HEK293 (cell line): ENCODE results near the gene CXCL17.
A peak's percentile ranks its signal among the peaks of the same experiment; 100 is the strongest.

ENCODE experiments used
- BCL11B ChIP-seq: fragments of 450-650 bp; formaldehyde crosslinking; IDR thresholded peaks from 2 replicates; pipeline ENCODE4 v1.5.1; 2016; ENCODE audit warnings: low read depth, missing biosample characterization, missing genetic modification characterization
- BCL6B ChIP-seq: fragments of 450-650 bp; formaldehyde crosslinking; IDR thresholded peaks from 2 replicates; pipeline ENCODE4 v1.5.1; 2017; ENCODE audit warnings: missing biosample characterization, missing genetic modification characterization
- GLIS1 ChIP-seq: fragments of 450-650 bp; formaldehyde crosslinking; IDR thresholded peaks from 2 replicates; pipeline ENCODE4 v1.5.1; 2016; ENCODE audit warnings: missing biosample characterization, missing genetic modification characterization
- OSR2 ChIP-seq: fragments of 450-650 bp; formaldehyde crosslinking; IDR thresholded peaks from 2 replicates; pipeline ENCODE4 v1.5.1; 2016; ENCODE audit warnings: missing biosample characterization, missing genetic modification characterization
- PATZ1 ChIP-seq: fragments of 450-650 bp; formaldehyde crosslinking; IDR thresholded peaks from 2 replicates; pipeline ENCODE4 v1.5.1; 2016; ENCODE audit warnings: missing biosample characterization, missing genetic modification characterization
- PBX3 ChIP-seq: sonication (generic); formaldehyde crosslinking; IDR thresholded peaks from 2 replicates; pipeline ENCODE4 v1.8.1; 2022; ENCODE audit warnings: mild to moderate bottlenecking, moderate library complexity, missing genetic modification reagents
- YY1 ChIP-seq: fragments of 450-650 bp; formaldehyde crosslinking; IDR thresholded peaks from 2 replicates; pipeline ENCODE4 v1.5.1; 2018; ENCODE audit warnings: missing biosample characterization, missing genetic modification characterization
- YY2 ChIP-seq: fragments of 450-650 bp; formaldehyde crosslinking; IDR thresholded peaks from 2 replicates; pipeline ENCODE4 v1.5.1; 2016; ENCODE audit warnings: missing biosample characterization, missing genetic modification characterization
- ZBTB20 ChIP-seq: fragments of 450-650 bp; formaldehyde crosslinking; IDR thresholded peaks from 2 replicates; pipeline ENCODE4 v1.5.1; 2016; ENCODE audit warnings: missing biosample characterization, missing genetic modification characterization
- ZBTB21 ChIP-seq: fragments of 450-650 bp; formaldehyde crosslinking; IDR thresholded peaks from 2 replicates; pipeline ENCODE4 v1.5.1; 2017; ENCODE audit warnings: missing biosample characterization, missing genetic modification characterization
- ZFHX2 ChIP-seq: fragments of 450-650 bp; formaldehyde crosslinking; conservative IDR thresholded peaks from 2 replicates; pipeline ENCODE4 v1.5.1; 2016; ENCODE audit warnings: missing biosample characterization, missing genetic modification characterization
- ZNF148 ChIP-seq: fragments of 450-650 bp; formaldehyde crosslinking; IDR thresholded peaks from 2 replicates; pipeline ENCODE4 v1.5.0; 2017; ENCODE audit warnings: missing biosample characterization, missing genetic modification characterization, borderline replicate concordance
- ZNF16 ChIP-seq: fragments of 450-650 bp; formaldehyde crosslinking; IDR thresholded peaks from 2 replicates; pipeline ENCODE4 v1.5.1; 2016; ENCODE audit warnings: low read depth, missing biosample characterization, missing genetic modification characterization
- ZNF175 ChIP-seq: fragments of 450-650 bp; formaldehyde crosslinking; IDR thresholded peaks from 2 replicates; pipeline ENCODE4 v1.5.1; 2016; ENCODE audit warnings: missing biosample characterization, missing genetic modification characterization
- ZNF184 ChIP-seq: fragments of 450-650 bp; IDR thresholded peaks from 2 replicates; pipeline ENCODE4 v1.5.1; 2018; ENCODE audit warnings: missing biosample characterization, mild to moderate bottlenecking, missing genetic modification characterization
- ZNF214 ChIP-seq: fragments of 450-650 bp; formaldehyde crosslinking; IDR thresholded peaks from 2 replicates; pipeline ENCODE4 v1.5.1; 2017; ENCODE audit warnings: missing biosample characterization, mild to moderate bottlenecking, missing genetic modification characterization, borderline replicate concordance
- ZNF280C ChIP-seq: fragments of 450-650 bp; formaldehyde crosslinking; IDR thresholded peaks from 2 replicates; pipeline ENCODE4 v1.5.1; 2016; ENCODE audit warnings: missing biosample characterization, missing genetic modification characterization
- ZNF292 ChIP-seq: fragments of 450-650 bp; formaldehyde crosslinking; IDR thresholded peaks from 2 replicates; pipeline ENCODE4 v1.5.1; 2016; ENCODE audit warnings: low read depth, missing biosample characterization, missing genetic modification characterization, borderline replicate concordance
- ZNF311 ChIP-seq: fragments of 450-650 bp; formaldehyde crosslinking; IDR thresholded peaks from 2 replicates; pipeline ENCODE4 v1.5.1; 2017; ENCODE audit warnings: missing biosample characterization, missing genetic modification characterization, borderline replicate concordance
- ZNF324 ChIP-seq: fragments of 450-650 bp; formaldehyde crosslinking; IDR thresholded peaks from 2 replicates; pipeline ENCODE4 v1.5.1; 2016; ENCODE audit warnings: missing biosample characterization, missing genetic modification characterization
- ZNF341 ChIP-seq: fragments of 450-650 bp; formaldehyde crosslinking; IDR thresholded peaks from 2 replicates; pipeline ENCODE4; 2016; ENCODE audit warnings: low read depth, missing biosample characterization, missing genetic modification characterization
- ZNF433 ChIP-seq: fragments of 450-650 bp; formaldehyde crosslinking; IDR thresholded peaks from 2 replicates; pipeline ENCODE4 v1.5.1; 2016; ENCODE audit warnings: missing biosample characterization, missing genetic modification characterization, low read depth
- ZNF501 ChIP-seq: fragments of 450-650 bp; formaldehyde crosslinking; IDR thresholded peaks from 2 replicates; pipeline ENCODE4 v1.5.1; 2016; ENCODE audit warnings: missing biosample characterization, missing genetic modification characterization
- ZNF513 ChIP-seq: fragments of 450-650 bp; IDR thresholded peaks from 2 replicates; pipeline ENCODE4 v1.5.1; 2018; ENCODE audit warnings: missing biosample characterization, missing genetic modification characterization
- ZNF624 ChIP-seq: fragments of 450-650 bp; formaldehyde crosslinking; IDR thresholded peaks from 2 replicates; pipeline ENCODE4 v1.5.1; 2017; ENCODE audit warnings: missing biosample characterization, missing genetic modification characterization
- ZNF660 ChIP-seq: fragments of 450-650 bp; IDR thresholded peaks from 2 replicates; pipeline ENCODE4 v1.5.1; 2018; ENCODE audit warnings: missing biosample characterization, mild to moderate bottlenecking, missing genetic modification characterization
- ZSCAN30 ChIP-seq: fragments of 450-650 bp; IDR thresholded peaks from 2 replicates; pipeline ENCODE4 v1.5.1; 2018; ENCODE audit warnings: missing biosample characterization, mild to moderate bottlenecking, missing genetic modification characterization, moderate library complexity
- ZSCAN5A ChIP-seq: fragments of 450-650 bp; formaldehyde crosslinking; IDR thresholded peaks from 2 replicates; pipeline ENCODE4 v1.5.1; 2016; ENCODE audit warnings: missing biosample characterization, missing genetic modification characterization

Gene CXCL17

GRCh38 chr19:42433503-42434260 is 9.1 kb downstream of the CXCL17 start (continued):
- TF ChIP-seq YY1 (tag by site-specific recombination) (no peak), ZNF148 (tag by site-specific recombination) (no peak), BCL11B (tag by site-specific recombination) (no peak), ZBTB21 (no peak), ZNF433 (tag by site-specific recombination) (no peak), PATZ1 (tag by site-specific recombination) (peak; percentile 43; the same call in 1 of the 2 replicates), BCL6B (no peak), ZFHX2 (0 out of 2 replicates have a peak, but pooled peaks have one; percentile 10), OSR2 (tag by site-specific recombination) (no peak), ZNF175 (tag by site-specific recombination) (no peak), ZNF513 (tag by site-specific recombination) (no peak), ZNF184 (tag by site-specific recombination) (no peak), ZNF280C (tag by site-specific recombination) (no peak), ZNF16 (no peak), ZBTB20 (tag by site-specific recombination) (no peak), ZNF501 (tag by site-specific recombination) (no peak), PBX3 (CRISPR knock-in tag) (no peak), ZNF341 (no peak), ZNF624 (tag by site-specific recombination) (no peak), YY2 (tag by site-specific recombination) (peak; percentile 39; the same call in 1 of the 2 replicates), GLIS1 (peak; percentile 32; the same call in 1 of the 2 replicates), ZSCAN5A (tag by site-specific recombination) (no peak), ZNF660 (tag by site-specific recombination) (peak; percentile 81), ZNF214 (no peak), ZNF311 (tag by site-specific recombination) (no peak), ZNF324 (tag by site-specific recombination) (no peak), ZNF292 (tag by site-specific recombination) (no peak), ZSCAN30 (tag by site-specific recombination) (0 out of 2 replicates have a peak, but pooled peaks have one; percentile 55)
